Astrocyte (in vitro differentiated cells and primary cell): Measurements from ENCODE around the gene PAIP2B. TPM values are rescaled to one million over a fixed set of nuclear protein-coding genes. Genes with fewer than 3 reads are reported as not detected.

ENCODE experiments used
- DNase-seq: peaks from one replicate; pipeline ENCODE4 v3.0.0-alpha.2; 2010; ENCODE audit warnings: low read depth
- FAIRE-seq: peaks from 2 replicates; lab custom pipeline; 2011; peaks lifted over from hg19 to GRCh38; lab: Jason Lieb, UNC
- H2AFZ ChIP-seq: 2 replicates; pipeline ENCODE4 v1.6.0; 2012; ENCODE audit warnings: low read depth, low read length, inconsistent platforms
- H3K27ac ChIP-seq: 2 replicates; pipeline ENCODE4 v1.5.1; 2011; ENCODE audit warnings: low read depth, low read length, inconsistent platforms
- H3K27me3 ChIP-seq: 2 replicates; pipeline ENCODE4 v1.6.0; 2011; ENCODE audit warnings: low read length, inconsistent platforms; ENCODE audit not compliant: insufficient read depth
- H3K36me3 ChIP-seq: 2 replicates; pipeline ENCODE4 v1.5.1; 2011; ENCODE audit warnings: low read length, inconsistent platforms; ENCODE audit not compliant: insufficient read depth
- H3K4me1 ChIP-seq: 2 replicates; pipeline ENCODE4 v1.5.1; 2011; ENCODE audit warnings: low read length, inconsistent platforms; ENCODE audit not compliant: insufficient read depth
- H3K4me2 ChIP-seq: 2 replicates; pipeline ENCODE4 v1.6.0; 2012; ENCODE audit warnings: low read length, inconsistent platforms
- H3K4me3 ChIP-seq: 2 replicates; pipeline ENCODE4 v1.5.1; 2011; ENCODE audit warnings: low read depth, mild to moderate bottlenecking, low read length, inconsistent platforms; ENCODE audit not compliant: insufficient read depth
- H3K79me2 ChIP-seq: 2 replicates; pipeline ENCODE4 v1.6.0; 2012; ENCODE audit warnings: mild to moderate bottlenecking, low read length, inconsistent platforms; ENCODE audit not compliant: insufficient read depth
- H3K9ac ChIP-seq: 2 replicates; pipeline ENCODE4 v1.6.0; 2012; ENCODE audit warnings: mild to moderate bottlenecking, low read length, inconsistent platforms
- H3K9me3 ChIP-seq: 2 replicates; pipeline ENCODE4 v1.5.1; 2012; ENCODE audit warnings: low read depth, mild to moderate bottlenecking, low read length, inconsistent platforms; ENCODE audit not compliant: insufficient read depth
- H4K20me1 ChIP-seq: 2 replicates; pipeline ENCODE4 v1.6.0; 2012; ENCODE audit warnings: low read length, inconsistent platforms; ENCODE audit not compliant: insufficient read depth
- H3K27ac Mint-ChIP-seq: one replicate; pipeline ENCODE4 v1.8.0; 2021; ENCODE audit warnings: mild to moderate bottlenecking, mixed read lengths; ENCODE audit not compliant: unreplicated experiment
- H3K27me3 Mint-ChIP-seq: one replicate; pipeline ENCODE4 v1.8.0; 2021; ENCODE audit warnings: low read depth, mixed read lengths; ENCODE audit not compliant: unreplicated experiment
- H3K36me3 Mint-ChIP-seq: one replicate; pipeline ENCODE4 v1.8.0; 2021; ENCODE audit warnings: low read depth, mixed read lengths; ENCODE audit not compliant: unreplicated experiment
- H3K4me1 Mint-ChIP-seq: one replicate; pipeline ENCODE4 v1.8.0; 2021; ENCODE audit warnings: low read depth, mixed read lengths; ENCODE audit not compliant: unreplicated experiment
- H3K4me3 Mint-ChIP-seq: one replicate; pipeline ENCODE4 v1.8.0; 2021; ENCODE audit warnings: mild to moderate bottlenecking, moderate library complexity, mixed read lengths; ENCODE audit not compliant: unreplicated experiment
- H3K9me3 Mint-ChIP-seq: one replicate; pipeline ENCODE4 v1.8.0; 2021; ENCODE audit warnings: mild to moderate bottlenecking, mixed read lengths; ENCODE audit not compliant: unreplicated experiment
- EZH2 ChIP-seq: IDR thresholded peaks from 2 replicates; pipeline ENCODE4 v1.6.1; 2012; ENCODE audit warnings: mild to moderate bottlenecking, low read length, inconsistent platforms; ENCODE audit not compliant: insufficient read depth
- total RNA-seq: library from RNA; stranded (reverse); gene quantifications from 2 replicates; pipeline ENCODE4 v1.2.1, GENCODE V29; 2021
- TF ChIP-seq, protein P1 (sequence below): IDR thresholded peaks from 2 replicates; pipeline ENCODE4 v1.5.1; 2011; ENCODE audit warnings: low read depth, mild to moderate bottlenecking, inconsistent platforms, low read length, moderate library complexity; ENCODE audit not compliant: insufficient read depth

Gene PAIP2B
- total RNA-seq, 1 donor from 2014 or later, result 1.7 TPM

DNA sequence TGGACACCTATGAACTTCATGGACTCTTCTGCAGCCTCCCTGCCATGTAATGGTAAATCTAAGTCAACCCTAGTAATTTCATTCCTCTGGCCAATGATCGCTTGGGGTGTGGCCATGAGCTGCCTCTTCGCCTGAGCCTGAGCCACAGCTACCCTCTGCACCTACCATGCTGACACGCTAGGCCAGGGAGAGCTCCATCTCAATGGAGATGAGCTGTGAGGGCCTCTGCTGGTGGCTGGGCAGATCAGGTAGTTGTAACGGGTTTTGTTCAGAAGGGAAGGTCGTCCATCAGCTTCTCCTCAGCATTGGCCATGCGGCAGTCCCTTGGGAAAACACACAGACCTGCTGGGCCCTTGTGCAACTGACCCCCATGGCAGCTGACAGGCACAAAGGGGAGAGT, 72.1 kb downstream of the PAIP2B start:
- no peak overlapping the region for H3K4me3 ChIP-seq
- no peaks in the 10 kb centered on the region for H3K36me3 ChIP-seq
- Mint-ChIP-seq H3K36me3 (no peaks in the 10 kb centered on the region), H3K4me3 (peak overlapping the region; percentile 9), H3K27me3 (peaks cover 24% of the 10 kb centered on the region), H3K27ac (no peak overlapping the region), H3K9me3 (no peaks in the 10 kb centered on the region), H3K4me1 (peaks cover 1% of the 10 kb centered on the region)
- H3K9ac ChIP-seq, result no peak overlapping the region
- no peak overlapping the region for H2AFZ ChIP-seq
- no peak for TF ChIP-seq EZH2
- TF ChIP-seq, protein P1, sequence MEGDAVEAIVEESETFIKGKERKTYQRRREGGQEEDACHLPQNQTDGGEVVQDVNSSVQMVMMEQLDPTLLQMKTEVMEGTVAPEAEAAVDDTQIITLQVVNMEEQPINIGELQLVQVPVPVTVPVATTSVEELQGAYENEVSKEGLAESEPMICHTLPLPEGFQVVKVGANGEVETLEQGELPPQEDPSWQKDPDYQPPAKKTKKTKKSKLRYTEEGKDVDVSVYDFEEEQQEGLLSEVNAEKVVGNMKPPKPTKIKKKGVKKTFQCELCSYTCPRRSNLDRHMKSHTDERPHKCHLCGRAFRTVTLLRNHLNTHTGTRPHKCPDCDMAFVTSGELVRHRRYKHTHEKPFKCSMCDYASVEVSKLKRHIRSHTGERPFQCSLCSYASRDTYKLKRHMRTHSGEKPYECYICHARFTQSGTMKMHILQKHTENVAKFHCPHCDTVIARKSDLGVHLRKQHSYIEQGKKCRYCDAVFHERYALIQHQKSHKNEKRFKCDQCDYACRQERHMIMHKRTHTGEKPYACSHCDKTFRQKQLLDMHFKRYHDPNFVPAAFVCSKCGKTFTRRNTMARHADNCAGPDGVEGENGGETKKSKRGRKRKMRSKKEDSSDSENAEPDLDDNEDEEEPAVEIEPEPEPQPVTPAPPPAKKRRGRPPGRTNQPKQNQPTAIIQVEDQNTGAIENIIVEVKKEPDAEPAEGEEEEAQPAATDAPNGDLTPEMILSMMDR, result no peak
- no peak overlapping the region for H3K4me2 ChIP-seq
- DNase-seq (no peak), FAIRE-seq (no peak)
- H3K27me3 ChIP-seq, result peaks cover 6% of the 10 kb centered on the region
- H3K4me1 ChIP-seq, result no peaks in the 10 kb centered on the region
- no peak overlapping the region for H3K27ac ChIP-seq
- H3K9me3 ChIP-seq, result no peaks in the 10 kb centered on the region
- no peaks in the 10 kb centered on the region for H3K79me2 ChIP-seq
- H4K20me1 ChIP-seq, result no peaks in the 10 kb centered on the region

- Mint-ChIP-seq H3K4me3 (no peak overlapping the region), H3K27ac (no peak overlapping the region), H3K27me3 (peaks cover 19% of the 10 kb centered on the region), H3K36me3 (no peaks in the 10 kb centered on the region), H3K4me1 (peaks cover 1% of the 10 kb centered on the region), H3K9me3 (no peaks in the 10 kb centered on the region)
- no peak for FAIRE-seq
- Histone ChIP-seq H3K79me2 (no peaks in the 10 kb centered on the region), H3K36me3 (peaks cover 2% of the 10 kb centered on the region), H3K27me3 (peaks cover 6% of the 10 kb centered on the region), H3K4me2 (no peak overlapping the region), H3K4me1 (no peaks in the 10 kb centered on the region), H3K4me3 (no peak overlapping the region), H2AFZ (no peak overlapping the region), H3K27ac (no peak overlapping the region), H3K9ac (no peak overlapping the region), H4K20me1 (peaks cover 3% of the 10 kb centered on the region), H3K9me3 (no peaks in the 10 kb centered on the region)
- DNase-seq, result no peak
- no peak for TF ChIP-seq EZH2
- TF ChIP-seq, protein P1, result no peak
Measured at GRCh38 chr2:71154279-71154678, 72.6 kb downstream of the PAIP2B start.

DNA sequence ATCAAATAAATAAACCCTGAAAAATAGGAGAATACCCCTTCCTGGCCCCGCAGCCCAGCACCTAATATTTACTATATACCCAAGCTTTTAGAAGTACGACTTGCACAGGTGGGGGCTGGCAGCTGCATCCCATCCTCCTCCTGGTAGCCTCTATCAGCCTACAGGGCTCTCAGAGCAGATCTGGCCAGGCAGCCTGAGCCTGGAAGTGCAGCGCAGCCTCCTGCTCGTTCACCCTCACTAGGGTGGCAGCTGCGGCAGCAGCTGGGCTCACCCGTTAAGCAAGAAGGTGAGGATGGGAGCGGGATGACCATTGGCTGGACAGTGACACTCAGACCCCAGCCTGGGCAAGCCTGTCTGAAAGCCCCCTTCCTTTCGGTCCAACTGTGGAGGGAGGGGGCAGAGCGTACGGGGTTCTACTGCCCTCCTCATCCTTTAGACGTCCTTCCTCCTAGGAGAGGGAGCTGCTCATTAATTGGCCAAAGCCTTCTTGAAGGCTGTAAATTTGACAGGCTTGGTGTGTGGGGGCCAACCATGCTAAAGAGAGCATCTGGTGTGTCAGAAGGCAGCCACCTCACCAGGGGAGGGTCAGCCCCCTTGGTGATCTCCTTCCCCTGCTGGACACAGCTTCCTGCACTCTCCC, 73.2 kb downstream of the PAIP2B start:
- Histone ChIP-seq H3K9me3 (no peaks in the 10 kb centered on the region), H3K79me2 (no peaks in the 10 kb centered on the region), H3K4me2 (no peak overlapping the region), H3K36me3 (peaks cover 8% of the 10 kb centered on the region), H3K27me3 (peaks cover 6% of the 10 kb centered on the region), H4K20me1 (peaks cover 9% of the 10 kb centered on the region), H3K4me1 (no peaks in the 10 kb centered on the region), H3K27ac (no peak overlapping the region), H3K9ac (no peak overlapping the region), H2AFZ (no peak overlapping the region), H3K4me3 (no peak overlapping the region)
- peaks cover 19% of the 10 kb centered on the region for H3K27me3 Mint-ChIP-seq
- H3K4me1 Mint-ChIP-seq, result peaks cover 1% of the 10 kb centered on the region
- H3K36me3 Mint-ChIP-seq, result peaks cover 5% of the 10 kb centered on the region
- TF ChIP-seq, protein P1, result no peak
- H3K4me3 Mint-ChIP-seq, result no peak overlapping the region
- DNase-seq (no peak), FAIRE-seq (no peak)
- H3K27ac Mint-ChIP-seq, result no peak overlapping the region
- H3K9me3 Mint-ChIP-seq, result no peaks in the 10 kb centered on the region
